Right lobe of liver (tissue), 4 donors: ENCODE data around the gene PREX1.

ENCODE experiments used
- CTCF ChIP-seq, 4 donors: fragments of 200-600 bp in 3 of 4; fragments of 450-650 bp in 1 of 4; IDR thresholded peaks; one replicate each; pipeline versions ENCODE4 v1.5.1 to v1.8.0; 2016 to 2022; ENCODE audit warnings: antibody characterized with exemption in 4 of 4, mild to moderate bottlenecking in 2 of 4
- POLR2A ChIP-seq: fragments of 450-650 bp; IDR thresholded peaks from one replicate; pipeline ENCODE4 v1.6.1; 2017; ENCODE audit warnings: antibody characterized with exemption, mild to moderate bottlenecking
- donor health status: DM: no; HTN: no; CAD: no.
- donor health status: DM: no; HTN: no; CAD: no.
- donor health status: DM: no; HTN: yes; CAD: no.

GRCh38 chr20:48841196-48841874 is 13.5 kb upstream of the PREX1 start:
- no peak for TF ChIP-seq POLR2A
- no peak for TF ChIP-seq CTCF (IDR thresholded peaks at IDR 0.05)
